ENCODE results near the gene PTCRA.

The PTCRA gene

GRCh38 chr6:42962096-42962495 lies 46.2 kb downstream of the PTCRA start:
- H3F3A ChIP-seq (ENCODE audit: low read depth), result no peaks in the 10 kb centered on the region
- H3K9me2 ChIP-seq (replicated peaks; ENCODE audit: low read depth, low read length), result no peaks in the 10 kb centered on the region
- H4K20me1 ChIP-seq (ENCODE audit: insufficient read depth, low read length, poor library complexity, severe bottlenecking), result no peaks in the 10 kb centered on the region
- H3K4me2 ChIP-seq (ENCODE audit: low read depth, low read length, poor library complexity, severe bottlenecking), result no peak overlapping the region
- H3K79me2 ChIP-seq (ENCODE audit: insufficient read depth, low read length), result no peaks in the 10 kb centered on the region
- no peak overlapping the region for H3K4me3 ChIP-seq (ENCODE audit: low read length, poor library complexity, severe bottlenecking)
- H3K9ac ChIP-seq (ENCODE audit: low read depth, low read length, poor library complexity, severe bottlenecking), result no peak overlapping the region
- TF ChIP-seq, protein P1, sequence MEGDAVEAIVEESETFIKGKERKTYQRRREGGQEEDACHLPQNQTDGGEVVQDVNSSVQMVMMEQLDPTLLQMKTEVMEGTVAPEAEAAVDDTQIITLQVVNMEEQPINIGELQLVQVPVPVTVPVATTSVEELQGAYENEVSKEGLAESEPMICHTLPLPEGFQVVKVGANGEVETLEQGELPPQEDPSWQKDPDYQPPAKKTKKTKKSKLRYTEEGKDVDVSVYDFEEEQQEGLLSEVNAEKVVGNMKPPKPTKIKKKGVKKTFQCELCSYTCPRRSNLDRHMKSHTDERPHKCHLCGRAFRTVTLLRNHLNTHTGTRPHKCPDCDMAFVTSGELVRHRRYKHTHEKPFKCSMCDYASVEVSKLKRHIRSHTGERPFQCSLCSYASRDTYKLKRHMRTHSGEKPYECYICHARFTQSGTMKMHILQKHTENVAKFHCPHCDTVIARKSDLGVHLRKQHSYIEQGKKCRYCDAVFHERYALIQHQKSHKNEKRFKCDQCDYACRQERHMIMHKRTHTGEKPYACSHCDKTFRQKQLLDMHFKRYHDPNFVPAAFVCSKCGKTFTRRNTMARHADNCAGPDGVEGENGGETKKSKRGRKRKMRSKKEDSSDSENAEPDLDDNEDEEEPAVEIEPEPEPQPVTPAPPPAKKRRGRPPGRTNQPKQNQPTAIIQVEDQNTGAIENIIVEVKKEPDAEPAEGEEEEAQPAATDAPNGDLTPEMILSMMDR (conservative IDR thresholded peaks at IDR 0.05; ENCODE audit: low read length), result no peak
- no peak for TF ChIP-seq EZH2phosphoT487 (IDR thresholded peaks at IDR 0.05; ENCODE audit: borderline replicate concordance)
- H3K4me1 ChIP-seq (ENCODE audit: insufficient read depth, low read length, poor library complexity, severe bottlenecking), result no peaks in the 10 kb centered on the region
- H3K27me3 ChIP-seq (ENCODE audit: insufficient read depth, low read length, poor library complexity, severe bottlenecking), result no peaks in the 10 kb centered on the region
- no peaks in the 10 kb centered on the region for H3K36me3 ChIP-seq (ENCODE audit: insufficient read depth, low read length)
- no peak overlapping the region for H2AFZ ChIP-seq (ENCODE audit: low read length)
- H3K9me3 ChIP-seq (ENCODE audit: insufficient read depth, low read depth, low read length), result no peaks in the 10 kb centered on the region

DNA sequence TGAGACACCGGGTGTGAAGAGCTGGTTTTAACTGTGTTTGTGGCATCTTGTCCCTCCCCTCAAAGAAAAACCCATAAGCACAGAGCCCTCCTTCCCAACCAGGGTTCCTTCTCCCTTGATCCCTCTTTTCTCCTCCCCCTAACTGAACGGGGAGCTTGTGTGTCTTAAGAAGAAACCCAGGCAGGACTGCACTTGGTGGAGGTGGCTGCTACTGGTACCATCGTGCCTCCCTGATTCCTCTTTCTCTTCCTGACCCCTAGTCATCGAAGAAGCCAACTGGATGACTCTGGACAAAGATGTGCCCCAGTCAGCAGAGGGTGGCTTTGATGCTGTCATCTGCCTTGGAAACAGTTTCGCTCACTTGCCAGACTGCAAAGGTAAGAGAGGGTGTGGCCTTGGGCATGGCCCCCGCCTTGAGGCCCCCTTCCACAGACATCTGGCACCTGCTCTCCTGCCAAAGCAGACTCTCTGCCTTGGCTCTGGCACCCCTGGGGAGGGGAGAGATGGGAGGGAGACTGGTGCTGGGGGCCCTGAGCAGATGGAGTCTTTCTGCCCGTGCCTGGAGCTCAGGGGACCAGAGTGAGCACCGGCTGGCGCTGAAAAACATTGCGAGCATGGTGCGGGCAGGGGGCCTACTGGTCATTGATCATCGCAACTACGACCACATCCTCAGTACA lies 46.8 kb downstream of the PTCRA start:
- H3K27me3 ChIP-seq (ENCODE audit: insufficient read depth, low read length, poor library complexity, severe bottlenecking), result no peaks in the 10 kb centered on the region
- H3K4me3 ChIP-seq (ENCODE audit: low read length, poor library complexity, severe bottlenecking), result no peak overlapping the region
- H4K20me1 ChIP-seq (ENCODE audit: insufficient read depth, low read length, poor library complexity, severe bottlenecking), result no peaks in the 10 kb centered on the region
- no peaks in the 10 kb centered on the region for H3K79me2 ChIP-seq (ENCODE audit: insufficient read depth, low read length)
- no peak overlapping the region for H3K9ac ChIP-seq (ENCODE audit: low read depth, low read length, poor library complexity, severe bottlenecking)
- H3F3A ChIP-seq (ENCODE audit: low read depth), result no peaks in the 10 kb centered on the region
- H3K36me3 ChIP-seq (ENCODE audit: insufficient read depth, low read length), result no peaks in the 10 kb centered on the region
- H3K9me2 ChIP-seq (replicated peaks; ENCODE audit: low read depth, low read length), result no peaks in the 10 kb centered on the region
- no peaks in the 10 kb centered on the region for H3K4me1 ChIP-seq (ENCODE audit: insufficient read depth, low read length, poor library complexity, severe bottlenecking)
- H2AFZ ChIP-seq (ENCODE audit: low read length), result no peak overlapping the region
- no peaks in the 10 kb centered on the region for H3K9me3 ChIP-seq (ENCODE audit: insufficient read depth, low read depth, low read length)
- TF ChIP-seq EZH2phosphoT487 (IDR thresholded peaks at IDR 0.05; ENCODE audit: borderline replicate concordance), result no peak
- TF ChIP-seq, protein P1 (conservative IDR thresholded peaks at IDR 0.05; ENCODE audit: low read length), result no peak
- no peak overlapping the region for H3K4me2 ChIP-seq (ENCODE audit: low read depth, low read length, poor library complexity, severe bottlenecking)

- H3K79me2 ChIP-seq (ENCODE audit: insufficient read depth, low read length), result no peaks in the 10 kb centered on the region
- no peaks in the 10 kb centered on the region for H3F3A ChIP-seq (ENCODE audit: low read depth)
- no peaks in the 10 kb centered on the region for H3K36me3 ChIP-seq (ENCODE audit: insufficient read depth, low read length)
- no peaks in the 10 kb centered on the region for H3K9me2 ChIP-seq (replicated peaks; ENCODE audit: low read depth, low read length)
- H3K9ac ChIP-seq (ENCODE audit: low read depth, low read length, poor library complexity, severe bottlenecking), result no peak overlapping the region
- H3K9me3 ChIP-seq (ENCODE audit: insufficient read depth, low read depth, low read length), result no peaks in the 10 kb centered on the region
- no peak for TF ChIP-seq EZH2phosphoT487 (IDR thresholded peaks at IDR 0.05; ENCODE audit: borderline replicate concordance)
- TF ChIP-seq, protein P1 (conservative IDR thresholded peaks at IDR 0.05; ENCODE audit: low read length), result no peak
- no peak overlapping the region for H3K4me3 ChIP-seq (ENCODE audit: low read length, poor library complexity, severe bottlenecking)
- no peaks in the 10 kb centered on the region for H4K20me1 ChIP-seq (ENCODE audit: insufficient read depth, low read length, poor library complexity, severe bottlenecking)
- H2AFZ ChIP-seq (ENCODE audit: low read length), result no peak overlapping the region
- H3K27me3 ChIP-seq (ENCODE audit: insufficient read depth, low read length, poor library complexity, severe bottlenecking), result no peaks in the 10 kb centered on the region
- no peak overlapping the region for H3K4me2 ChIP-seq (ENCODE audit: low read depth, low read length, poor library complexity, severe bottlenecking)
- H3K4me1 ChIP-seq (ENCODE audit: insufficient read depth, low read length, poor library complexity, severe bottlenecking), result no peaks in the 10 kb centered on the region
These were observed 47.5 kb downstream of the PTCRA start for GRCh38 chr6:42963179-42963854.

Measured in Loucy (cell line).